Measurements from ENCODE around the gene NOL3. TPM values are rescaled to one million over a fixed set of nuclear protein-coding genes. Genes with fewer than 3 reads are reported as not detected.
"Not testable (repeated sequence)": the region's sequence is repeated elsewhere in the genome, so short reads cannot be mapped to it uniquely, and the experiment has no call there.

Gene NOL3
- total RNA-seq = 8.6 and 8.8 TPM in 2 replicates

- peak; percentile 79 for DNase-seq
Measured at GRCh38 chr16:67170168-67170948, at the start of gene NOL3. TSS of gene NOL3 (plus strand) at chr16:67170538.

- not testable (repeated sequence) for DNase-seq
Measured at GRCh38 chr16:67122799-67123198, 47.5 kb upstream of the NOL3 start.

- no peak for DNase-seq
Measured at GRCh38 chr16:67128417-67128816, 41.9 kb upstream of the NOL3 start.

- DNase-seq = no peak
Measured at GRCh38 chr16:67128887-67129286, 41.5 kb upstream of the NOL3 start.

- DNase-seq = no peak
Measured at GRCh38 chr16:67129422-67129821, 40.9 kb upstream of the NOL3 start.

- DNase-seq = peak; percentile 76
Measured at GRCh38 chr16:67137605-67138004, 32.7 kb upstream of the NOL3 start.

GRCh38 chr16:67141391-67141790 lies 28.9 kb upstream of the NOL3 start:
- no peak for DNase-seq

- DNase-seq = no peak
Measured at GRCh38 chr16:67142342-67142741, 28.0 kb upstream of the NOL3 start.

GRCh38 chr16:67144943-67145342 lies 25.4 kb upstream of the NOL3 start:
- no peak for DNase-seq

GRCh38 chr16:67145746-67146145 lies 24.6 kb upstream of the NOL3 start:
- DNase-seq = no peak

GRCh38 chr16:67146523-67147357 lies 23.6 kb upstream of the NOL3 start:
- DNase-seq = no peak

- no peak for DNase-seq
Measured at GRCh38 chr16:67147437-67148140, 22.7 kb upstream of the NOL3 start.

GRCh38 chr16:67148221-67148620 lies 22.1 kb upstream of the NOL3 start:
- DNase-seq = no peak

GRCh38 chr16:67148656-67149275 lies 21.6 kb upstream of the NOL3 start:
- no peak for DNase-seq

GRCh38 chr16:67149276-67150046 lies 20.9 kb upstream of the NOL3 start:
- no peak for DNase-seq

- DNase-seq = peak; percentile 58
Measured at GRCh38 chr16:67150047-67150832, 20.1 kb upstream of the NOL3 start.

GRCh38 chr16:67150833-67151396 lies 19.4 kb upstream of the NOL3 start, which contains the start of gene B3GNT9:
TSS of gene B3GNT9 (minus strand) at chr16:67150998. CDS start at chr16:67150485, 513 bp downstream.
- DNase-seq = peak; percentile 49

- DNase-seq = no peak
Measured at GRCh38 chr16:67151431-67152097, 18.8 kb upstream of the NOL3 start.

- DNase-seq = no peak
Measured at GRCh38 chr16:67154578-67155294, 15.6 kb upstream of the NOL3 start.

Measured in dermis blood vessel endothelial cell (primary cell).